NCI-H1092 treated with DMSO at 0.1 percent for 48 hours (cell line): ENCODE results near the gene RAB6B.

ENCODE experiments used
- DNase-seq: peaks from one replicate; lab custom pipeline; 2025; lab: John Stamatoyannopoulos, UW

Gene RAB6B

GRCh38 chr3:133835961-133836360, 59.7 kb downstream of the RAB6B start:
- DNase-seq: no peak

- DNase-seq: no peak
These were observed 60.3 kb downstream of the RAB6B start for GRCh38 chr3:133835418-133835743.

GRCh38 chr3:133834621-133835417, 60.9 kb downstream of the RAB6B start:
- DNase-seq: no peak

- no peak for DNase-seq
These were observed 61.6 kb downstream of the RAB6B start for GRCh38 chr3:133833880-133834620.

- no peak for DNase-seq
These were observed 62.4 kb downstream of the RAB6B start for GRCh38 chr3:133833267-133833666.

GRCh38 chr3:133832802-133833144, 62.9 kb downstream of the RAB6B start:
- DNase-seq: no peak

GRCh38 chr3:133831966-133832801, 63.5 kb downstream of the RAB6B start:
- no peak for DNase-seq

GRCh38 chr3:133830071-133830470, 65.6 kb downstream of the RAB6B start:
- no peak for DNase-seq

- DNase-seq: no peak
These were observed 66.4 kb downstream of the RAB6B start for GRCh38 chr3:133829310-133829707.

GRCh38 chr3:133828576-133829309, 66.9 kb downstream of the RAB6B start:
- no peak for DNase-seq

- DNase-seq: no peak
These were observed 68.0 kb downstream of the RAB6B start for GRCh38 chr3:133827684-133828083.

GRCh38 chr3:133827136-133827535, 68.5 kb downstream of the RAB6B start:
- no peak for DNase-seq

GRCh38 chr3:133825969-133826727, 69.5 kb downstream of the RAB6B start:
- no peak for DNase-seq

- no peak for DNase-seq
These were observed 70.7 kb downstream of the RAB6B start for GRCh38 chr3:133824961-133825485.

- DNase-seq: no peak
These were observed 73.7 kb downstream of the RAB6B start for GRCh38 chr3:133821767-133822638.

- DNase-seq: no peak
These were observed 74.6 kb downstream of the RAB6B start for GRCh38 chr3:133820889-133821675.

- DNase-seq: no peak
These were observed 75.6 kb downstream of the RAB6B start for GRCh38 chr3:133820129-133820528.

GRCh38 chr3:133815386-133815785, 80.3 kb downstream of the RAB6B start:
- no peak for DNase-seq

- DNase-seq: no peak
These were observed 82.8 kb downstream of the RAB6B start for GRCh38 chr3:133812872-133813271.
